Measurements from ENCODE around the gene CLCN6.

The CLCN6 gene

GRCh38 chr1:11828511-11828910 lies 22.5 kb downstream of the CLCN6 start:
- DNase-seq (ENCODE audit: low read depth) = no peak

- no peak for DNase-seq (ENCODE audit: low read depth)
These were observed 26.1 kb downstream of the CLCN6 start for GRCh38 chr1:11831945-11832725.

GRCh38 chr1:11833497-11833896 lies 27.5 kb downstream of the CLCN6 start:
- no peak for DNase-seq (ENCODE audit: low read depth)

GRCh38 chr1:11833900-11834299 lies 27.9 kb downstream of the CLCN6 start:
- no peak for DNase-seq (ENCODE audit: low read depth)

DNA sequence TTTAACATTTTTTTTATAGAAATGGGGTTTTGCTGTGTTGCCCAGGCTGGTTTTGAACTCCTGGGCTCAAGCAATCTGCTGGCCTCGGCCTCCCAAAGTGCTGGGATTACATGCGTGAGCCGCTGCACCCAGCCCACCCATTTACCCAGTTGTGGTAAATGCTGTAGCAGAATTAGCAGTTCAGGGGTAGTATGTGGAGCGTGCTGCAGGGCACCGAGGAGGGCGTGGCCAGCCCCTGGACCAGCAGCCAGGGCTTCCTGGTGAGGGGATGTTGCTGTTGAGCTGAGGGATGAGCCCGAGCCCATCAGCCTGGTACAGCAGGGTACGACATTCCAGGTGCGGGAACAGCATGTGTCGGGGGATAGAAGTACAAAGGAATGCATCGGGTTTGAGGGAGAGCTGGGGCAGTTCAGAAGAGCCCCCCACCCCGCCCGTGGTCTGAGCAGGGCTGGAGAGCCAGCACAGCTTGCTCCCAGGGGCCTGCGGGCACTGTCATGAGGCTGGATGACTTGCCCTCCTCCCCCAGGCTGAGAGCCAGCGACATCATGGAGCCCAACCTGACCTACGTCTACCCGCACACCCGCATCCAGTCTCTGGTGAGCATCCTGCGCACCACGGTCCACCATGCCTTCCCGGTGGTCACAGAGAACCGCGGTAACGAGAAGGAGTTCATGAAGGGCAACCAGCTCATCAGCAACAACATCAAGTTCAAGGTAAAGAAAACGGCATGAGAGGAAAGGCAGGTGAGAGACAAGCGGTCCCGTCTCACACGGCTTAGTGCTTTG lies 29.6 kb downstream of the CLCN6 start:
- DNase-seq (ENCODE audit: low read depth) = no peak

GRCh38 chr1:11836955-11837766 lies 31.2 kb downstream of the CLCN6 start:
- DNase-seq (ENCODE audit: low read depth) = no peak

- no peak for DNase-seq (ENCODE audit: low read depth)
These were observed 31.9 kb downstream of the CLCN6 start for GRCh38 chr1:11837767-11838348.

- peak; percentile 50 for DNase-seq (ENCODE audit: low read depth)
These were observed 32.6 kb downstream of the CLCN6 start for GRCh38 chr1:11838349-11839272.

DNA sequence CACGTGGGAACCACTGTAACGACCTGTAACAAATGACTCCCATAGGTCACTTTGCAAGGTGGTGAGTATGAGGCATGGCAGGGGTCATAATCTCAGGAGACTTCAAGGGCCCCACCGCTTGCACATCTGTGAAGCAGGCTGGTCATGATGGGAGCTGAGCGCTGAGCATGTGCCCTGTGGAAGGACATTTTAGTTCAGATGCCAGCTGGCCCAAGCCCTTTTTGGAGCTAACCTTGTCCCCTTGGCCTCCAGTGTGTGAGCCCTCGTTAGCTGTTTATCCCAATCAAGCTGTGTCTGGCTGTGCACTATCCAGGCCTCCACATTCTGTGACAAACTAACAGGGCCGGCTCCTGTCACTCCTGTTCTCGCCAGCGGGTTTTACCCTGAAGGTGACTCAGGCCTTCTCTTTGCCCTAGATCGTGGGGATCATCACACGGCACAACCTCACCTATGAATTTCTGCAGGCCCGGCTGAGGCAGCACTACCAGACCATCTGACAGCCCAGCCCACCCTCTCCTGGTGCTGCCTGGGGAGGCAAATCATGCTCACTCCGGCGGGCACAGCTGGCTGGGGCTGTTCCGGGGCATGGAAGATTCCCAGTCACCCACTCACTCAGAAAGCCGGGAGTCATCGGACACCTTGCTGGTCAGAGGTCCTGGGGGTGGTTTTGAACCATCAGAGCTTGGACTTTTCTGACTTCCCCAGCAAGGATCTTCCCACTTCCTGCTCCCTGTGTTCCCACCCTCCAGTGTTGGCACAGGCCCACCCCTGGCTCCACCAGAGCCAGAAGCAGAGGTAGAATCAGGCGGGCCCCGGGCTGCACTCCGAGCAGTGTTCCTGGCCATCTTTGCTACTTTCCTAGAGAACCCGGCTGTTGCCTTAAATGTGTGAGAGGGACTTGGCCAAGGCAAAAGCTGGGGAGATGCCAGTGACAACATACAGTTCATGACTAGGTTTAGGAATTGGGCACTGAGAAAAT lies 34.0 kb downstream of the CLCN6 start:
- no peak for DNase-seq (ENCODE audit: low read depth)

DNA sequence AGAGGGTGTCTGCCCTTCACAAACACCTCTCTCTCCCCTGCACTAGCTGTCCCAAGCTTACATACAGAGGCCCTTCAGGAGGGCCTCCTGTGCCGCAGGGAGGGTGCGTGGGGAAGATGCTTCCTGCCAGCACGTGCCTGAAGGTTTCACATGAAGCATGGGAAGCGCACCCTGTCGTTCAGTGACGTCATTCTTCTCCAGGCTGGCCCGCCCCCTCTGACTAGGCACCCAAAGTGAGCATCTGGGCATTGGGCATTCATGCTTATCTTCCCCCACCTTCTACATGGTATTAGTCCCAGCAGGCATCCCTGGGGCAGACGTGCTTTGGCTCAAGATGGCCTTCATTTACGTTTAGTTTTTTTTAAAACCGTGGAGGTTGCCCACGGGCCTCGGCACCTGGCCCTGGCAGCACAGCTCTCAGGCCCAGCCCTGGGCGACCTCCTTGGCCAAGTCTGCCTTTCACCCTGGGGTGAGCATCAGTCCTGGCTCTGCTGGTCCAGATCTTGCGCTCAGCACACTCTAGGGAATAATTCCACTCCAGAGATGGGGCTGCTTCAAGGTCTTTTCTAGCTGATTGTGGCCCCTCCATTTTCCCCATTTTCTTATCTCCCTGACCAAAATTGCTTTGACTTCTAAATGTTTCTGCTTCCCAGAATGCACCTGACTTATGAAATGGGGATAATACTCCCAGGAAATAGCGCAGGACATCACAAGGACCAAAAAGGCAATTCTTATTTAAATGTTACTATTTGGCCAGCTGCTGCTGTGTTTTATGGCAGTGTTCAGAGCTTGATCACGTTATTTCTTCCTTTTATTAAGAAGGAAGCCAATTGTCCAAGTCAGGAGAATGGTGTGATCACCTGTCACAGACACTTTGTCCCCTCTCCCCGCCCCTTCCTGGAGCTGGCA lies 35.5 kb downstream of the CLCN6 start:
- DNase-seq (ENCODE audit: low read depth) = no peak

- no peak for DNase-seq (ENCODE audit: low read depth)
These were observed 36.4 kb downstream of the CLCN6 start for GRCh38 chr1:11842154-11843041.

DNA sequence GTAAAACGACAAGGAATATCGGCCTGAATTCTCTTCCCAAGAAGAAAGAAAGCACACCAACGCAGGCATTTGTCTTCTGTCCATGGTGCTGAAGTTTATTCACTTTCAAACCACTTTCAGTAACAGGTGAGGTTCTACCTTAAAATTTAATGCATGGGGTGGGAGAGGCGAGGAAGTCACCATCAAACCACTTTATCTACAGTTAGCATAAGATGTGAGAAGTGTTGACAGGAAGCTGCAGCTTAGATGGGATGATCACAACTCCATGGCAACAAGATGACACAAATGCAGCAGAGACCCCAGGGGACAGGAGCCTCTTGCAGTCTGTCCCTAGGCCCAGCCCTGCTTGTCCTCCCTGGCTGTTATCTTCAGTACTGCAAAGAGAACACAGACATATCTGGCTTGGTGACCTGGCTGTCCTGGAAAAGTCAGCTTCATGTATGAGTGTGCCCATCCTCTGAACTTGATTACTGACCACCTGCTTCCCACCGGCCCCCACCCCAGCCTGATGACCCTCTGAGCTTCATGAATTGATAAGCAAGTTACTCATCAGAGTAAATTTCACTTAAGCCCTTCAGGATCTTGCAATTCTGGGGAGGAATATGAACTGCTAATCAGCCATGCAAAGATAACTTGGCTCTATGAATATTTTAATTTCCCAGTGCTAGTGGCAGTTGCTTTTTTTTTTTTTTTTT lies 39.8 kb downstream of the CLCN6 start:
- no peak for DNase-seq (ENCODE audit: low read depth)

- no peak for DNase-seq (ENCODE audit: low read depth)
These were observed 41.8 kb downstream of the CLCN6 start, which contains the start of gene NPPA for GRCh38 chr1:11847667-11848372. TSS of gene NPPA (minus strand) at chr1:11847783. CDS start at chr1:11847684, 99 bp downstream.

DNA sequence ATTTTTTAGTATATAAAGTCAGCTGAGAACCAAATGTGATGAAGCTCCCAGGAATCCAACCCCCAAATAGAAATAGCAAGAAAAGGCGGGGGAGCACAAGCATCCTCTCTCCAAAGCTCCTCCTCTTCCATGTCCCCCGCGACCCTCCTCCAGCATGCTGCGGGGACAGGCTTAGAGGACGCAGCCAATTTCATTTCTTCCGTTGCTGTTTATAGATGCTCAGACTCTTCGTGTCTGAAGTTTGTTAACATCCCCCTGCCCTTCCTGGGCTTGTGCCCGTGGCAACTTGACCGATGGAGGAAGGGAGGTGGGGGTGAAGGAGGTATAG lies 42.3 kb downstream of the CLCN6 start:
- DNase-seq (ENCODE audit: low read depth) = no peak

DNA sequence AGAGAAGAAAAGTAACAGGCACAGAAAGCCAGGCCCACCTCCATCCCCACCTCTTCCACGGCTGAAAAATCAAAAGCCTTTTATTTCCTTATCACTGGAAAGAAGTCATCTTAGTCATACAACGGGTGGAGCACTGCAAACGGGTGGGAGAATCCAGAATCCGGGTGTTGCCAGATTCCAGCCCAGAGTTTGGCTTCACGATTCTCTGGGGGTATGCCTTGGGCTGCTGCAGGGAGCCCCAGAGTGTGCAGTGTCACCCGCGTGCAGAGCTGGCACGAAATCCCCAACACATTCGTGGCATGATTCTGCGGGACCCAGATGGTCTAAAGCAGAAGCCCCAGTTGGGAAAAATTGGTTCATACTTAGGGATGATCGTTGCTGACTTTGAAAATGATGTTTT lies 44.2 kb downstream of the CLCN6 start:
- no peak for DNase-seq (ENCODE audit: low read depth)

DNA sequence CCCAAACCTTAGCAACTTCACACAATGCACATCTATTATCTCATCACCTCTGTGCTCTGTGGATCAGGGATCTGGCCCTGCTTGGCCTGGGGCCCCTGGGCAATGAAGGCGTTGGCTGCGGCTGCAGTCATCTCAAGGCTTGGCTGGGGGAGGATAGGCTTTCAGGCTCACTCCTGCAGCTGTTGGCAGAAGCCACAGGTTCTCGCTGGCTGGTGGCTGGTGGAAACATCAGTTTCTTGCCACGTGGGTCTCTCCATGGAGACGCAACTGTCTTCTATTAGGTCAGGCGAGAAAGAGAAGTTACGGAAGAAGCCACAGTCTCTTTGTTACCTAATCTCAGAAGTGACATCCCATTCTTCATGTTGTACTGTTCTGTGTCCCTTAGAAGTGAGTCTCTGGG lies 45.2 kb downstream of the CLCN6 start:
- no peak for DNase-seq (ENCODE audit: low read depth)

GRCh38 chr1:11854519-11854918 lies 48.5 kb downstream of the CLCN6 start:
- no peak for DNase-seq (ENCODE audit: low read depth)
